Mesendoderm (in vitro differentiated cells): ENCODE results near the gene PIK3AP1.

Experiments used
- DNase-seq: peaks from one replicate; pipeline ENCODE4 v3.0.0; 2013
- H2AK5ac ChIP-seq: 2 replicates; pipeline ENCODE4 v1.6.1; 2013; ENCODE audit warnings: low read length, inconsistent platforms
- H2BK120ac ChIP-seq: 2 replicates; pipeline ENCODE4 v1.6.1; 2013; ENCODE audit warnings: low read depth, mild to moderate bottlenecking, low read length, moderate library complexity, mixed read lengths
- H2BK15ac ChIP-seq: replicated peaks from 2 replicates; pipeline ENCODE4 v1.6.1; 2013; ENCODE audit warnings: low read depth, mild to moderate bottlenecking, moderate library complexity
- H2BK5ac ChIP-seq: 2 replicates; pipeline ENCODE4 v1.6.1; 2013; ENCODE audit warnings: low read length, inconsistent platforms
- H3K18ac ChIP-seq: 2 replicates; pipeline ENCODE4 v1.6.1; 2013; ENCODE audit warnings: mild to moderate bottlenecking, low read length, mixed read lengths
- H3K23ac ChIP-seq: one replicate; pipeline ENCODE4 v1.6.1; 2013; ENCODE audit warnings: low read length
- H3K27ac ChIP-seq: 2 replicates; pipeline ENCODE4 v1.5.1; 2013; ENCODE audit warnings: low read depth, mild to moderate bottlenecking, inconsistent platforms, low read length, moderate library complexity
- H3K27me3 ChIP-seq: 2 replicates; pipeline ENCODE4 v1.6.1; 2013; ENCODE audit warnings: low read length, control low read depth, mild to moderate bottlenecking, inconsistent platforms; ENCODE audit not compliant: insufficient read depth, poor library complexity
- H3K36me3 ChIP-seq: 2 replicates; pipeline ENCODE4 v1.6.1; 2013; ENCODE audit warnings: low read length, inconsistent platforms; ENCODE audit not compliant: control insufficient read depth, insufficient read depth
- H3K4ac ChIP-seq: one replicate; pipeline ENCODE4 v1.6.1; 2013; ENCODE audit warnings: low read depth, mild to moderate bottlenecking, low read length, moderate library complexity
- H3K4me1 ChIP-seq: 2 replicates; pipeline ENCODE4 v1.6.1; 2013; ENCODE audit warnings: low read depth, low read length, inconsistent platforms; ENCODE audit not compliant: control insufficient read depth
- H3K4me2 ChIP-seq: 2 replicates; pipeline ENCODE4 v1.6.1; 2013; ENCODE audit warnings: low read length
- H3K4me3 ChIP-seq: 2 replicates; pipeline ENCODE4 v1.5.1; 2013; ENCODE audit warnings: mild to moderate bottlenecking, low read length
- H3K56ac ChIP-seq: one replicate; pipeline ENCODE4 v1.6.1; 2013; ENCODE audit warnings: low read length
- H3K79me1 ChIP-seq: 2 replicates; pipeline ENCODE4 v1.6.1; 2013; ENCODE audit warnings: low read length, inconsistent platforms
- H3K79me2 ChIP-seq: 2 replicates; pipeline ENCODE4 v1.6.1; 2013; ENCODE audit warnings: mild to moderate bottlenecking, low read length; ENCODE audit not compliant: control insufficient read depth, insufficient read depth
- H3K9ac ChIP-seq: 2 replicates; pipeline ENCODE4 v1.6.1; 2013; ENCODE audit warnings: low read length, inconsistent platforms
- H4K5ac ChIP-seq: one replicate; pipeline ENCODE4 v1.6.1; 2013; ENCODE audit warnings: low read length
- H4K8ac ChIP-seq: one replicate; pipeline ENCODE4 v1.6.1; 2013; ENCODE audit warnings: low read depth, mild to moderate bottlenecking, control low read depth, low read length, moderate library complexity
- WGBS: extraction: QIAGEN DNeasy Blood & Tissue Kit; methylation state at CpG from one replicate; pipeline ENCODE4 v1.1.7; 2013; ENCODE audit warnings: low lambda C conversion rate, missing lambda C conversion rate; ENCODE audit not compliant: insufficient coverage; ENCODE audit errors: extremely low coverage; 5-methylcytosine and 5-hydroxymethylcytosine counted together

The PIK3AP1 gene

GRCh38 chr10:96719850-96720421, 378 bp downstream of the PIK3AP1 start:
- H2BK5ac ChIP-seq: no peak overlapping the region
- H3K4me1 ChIP-seq: peaks cover 3% of the 10 kb centered on the region
- no peak overlapping the region for H3K23ac ChIP-seq
- no peaks in the 10 kb centered on the region for H3K79me1 ChIP-seq
- H3K9ac ChIP-seq: peak overlapping the region; percentile 8
- no peak overlapping the region for H3K27ac ChIP-seq
- H2AK5ac ChIP-seq: no peak overlapping the region
- H3K4me3 ChIP-seq: peak overlapping the region; percentile 1
- no peaks in the 10 kb centered on the region for H3K79me2 ChIP-seq
- H4K8ac ChIP-seq: no peak overlapping the region
- H3K18ac ChIP-seq: no peak overlapping the region
- no peak overlapping the region for H3K4ac ChIP-seq
- H3K56ac ChIP-seq: peak overlapping the region; percentile 42
- H3K27me3 ChIP-seq: no peaks in the 10 kb centered on the region
- H2BK120ac ChIP-seq: no peak overlapping the region
- H4K5ac ChIP-seq: no peak overlapping the region
- H2BK15ac ChIP-seq: no peak overlapping the region
- H3K36me3 ChIP-seq: no peaks in the 10 kb centered on the region
- peak overlapping the region; percentile 77 for H3K4me2 ChIP-seq
- WGBS: no CpG with 5 or more reads among the region's 38 CpGs
- DNase-seq: peak; percentile 80

- no peaks in the 10 kb centered on the region for H3K27me3 ChIP-seq
Measured at GRCh38 chr10:96719200-96719599, 1.1 kb downstream of the PIK3AP1 start.

GRCh38 chr10:96718304-96718990, 1.9 kb downstream of the PIK3AP1 start:
- Histone ChIP-seq H3K79me1 (no peaks in the 10 kb centered on the region), H4K5ac (no peak overlapping the region), H3K18ac (no peak overlapping the region), H4K8ac (no peak overlapping the region), H3K36me3 (no peaks in the 10 kb centered on the region), H3K9ac (no peak overlapping the region), H2AK5ac (no peak overlapping the region), H3K56ac (no peak overlapping the region), H3K79me2 (no peaks in the 10 kb centered on the region), H3K4ac (no peak overlapping the region), H3K23ac (no peak overlapping the region), H3K4me3 (no peak overlapping the region), H3K4me2 (no peak overlapping the region), H2BK15ac (no peak overlapping the region), H2BK120ac (no peak overlapping the region), H3K4me1 (peaks cover 3% of the 10 kb centered on the region), H3K27me3 (no peaks in the 10 kb centered on the region), H2BK5ac (no peak overlapping the region), H3K27ac (no peak overlapping the region)
- no peak for DNase-seq
- WGBS: no CpG with 5 or more reads among the region's 12 CpGs

More at GRCh38 chr10:96719200-96719599, 1.1 kb downstream of the PIK3AP1 start:
- no CpG with 5 or more reads among the region's 1 CpG for WGBS
- Histone ChIP-seq H3K18ac (no peak overlapping the region), H3K79me1 (no peaks in the 10 kb centered on the region), H2BK5ac (no peak overlapping the region), H4K5ac (no peak overlapping the region), H3K27ac (no peak overlapping the region), H3K23ac (no peak overlapping the region), H3K4me3 (no peak overlapping the region), H3K4me1 (peaks cover 3% of the 10 kb centered on the region), H2BK120ac (no peak overlapping the region), H2BK15ac (no peak overlapping the region), H3K9ac (no peak overlapping the region), H3K4me2 (no peak overlapping the region), H3K4ac (no peak overlapping the region), H4K8ac (no peak overlapping the region), H2AK5ac (no peak overlapping the region), H3K56ac (no peak overlapping the region), H3K36me3 (no peaks in the 10 kb centered on the region), H3K79me2 (no peaks in the 10 kb centered on the region)
- DNase-seq: peak; percentile 2

- no peak overlapping the region for H2BK120ac ChIP-seq
- no peak overlapping the region for H2BK5ac ChIP-seq
- no peak overlapping the region for H3K4ac ChIP-seq
- no peak overlapping the region for H2AK5ac ChIP-seq
- H3K79me1 ChIP-seq: no peaks in the 10 kb centered on the region
- no peak overlapping the region for H4K8ac ChIP-seq
- H3K56ac ChIP-seq: no peak overlapping the region
- no peak overlapping the region for H3K18ac ChIP-seq
- H3K9ac ChIP-seq: no peak overlapping the region
- H3K27me3 ChIP-seq: no peaks in the 10 kb centered on the region
- no peak overlapping the region for H2BK15ac ChIP-seq
- H3K4me3 ChIP-seq: no peak overlapping the region
- H3K4me1 ChIP-seq: peaks cover 3% of the 10 kb centered on the region
- H3K4me2 ChIP-seq: no peak overlapping the region
- WGBS: no CpG with 5 or more reads among the region's 1 CpG
- no peak overlapping the region for H4K5ac ChIP-seq
- H3K36me3 ChIP-seq: no peaks in the 10 kb centered on the region
- no peak for DNase-seq
- H3K27ac ChIP-seq: no peak overlapping the region
- H3K79me2 ChIP-seq: no peaks in the 10 kb centered on the region
- H3K23ac ChIP-seq: no peak overlapping the region
Measured at GRCh38 chr10:96716390-96716789, 3.9 kb downstream of the PIK3AP1 start.

GRCh38 chr10:96714746-96715255, 5.5 kb downstream of the PIK3AP1 start:
- DNase-seq: no peak
- H3K56ac ChIP-seq: no peak overlapping the region
- H3K4ac ChIP-seq: no peak overlapping the region
- no peaks in the 10 kb centered on the region for H3K79me1 ChIP-seq
- H2BK120ac ChIP-seq: no peak overlapping the region
- no peaks in the 10 kb centered on the region for H3K4me1 ChIP-seq
- no peaks in the 10 kb centered on the region for H3K27me3 ChIP-seq
- H2BK5ac ChIP-seq: no peak overlapping the region
- no peak overlapping the region for H3K23ac ChIP-seq
- H2AK5ac ChIP-seq: no peak overlapping the region
- H3K4me2 ChIP-seq: no peak overlapping the region
- no peak overlapping the region for H3K9ac ChIP-seq
- H2BK15ac ChIP-seq: no peak overlapping the region
- H3K79me2 ChIP-seq: no peaks in the 10 kb centered on the region
- WGBS: no CpG with 5 or more reads among the region's 2 CpGs
- H4K8ac ChIP-seq: no peak overlapping the region
- no peak overlapping the region for H3K27ac ChIP-seq
- no peaks in the 10 kb centered on the region for H3K36me3 ChIP-seq
- no peak overlapping the region for H3K18ac ChIP-seq
- H3K4me3 ChIP-seq: no peak overlapping the region
- H4K5ac ChIP-seq: no peak overlapping the region
